DOHH2 (cell line): ENCODE results near the gene MMP14.

ENCODE experiments used
- H3F3A ChIP-seq: fragments of 200-600 bp; sonication (generic), shearing (Covaris generic); 2 replicates; pipeline ENCODE4 v1.6.0; 2016; ENCODE audit warnings: antibody characterized with exemption, mild to moderate bottlenecking; ENCODE audit not compliant: control insufficient read depth, insufficient read depth
- H3K27ac ChIP-seq: fragments of 200-600 bp; sonication (generic); 2 replicates; pipeline ENCODE4 v1.5.1; 2014; ENCODE audit warnings: low read depth, mild to moderate bottlenecking, low read length, moderate library complexity
- H3K27me3 ChIP-seq: fragments of 200-600 bp; sonication (generic); 2 replicates; pipeline ENCODE4 v1.6.1; 2014; ENCODE audit warnings: mild to moderate bottlenecking, low read length, mixed read lengths; ENCODE audit not compliant: control insufficient read depth
- H3K36me3 ChIP-seq: fragments of 200-600 bp; sonication (generic); 2 replicates; pipeline ENCODE4 v1.6.1; 2014; ENCODE audit warnings: mild to moderate bottlenecking, low read length, moderate library complexity, mixed read lengths; ENCODE audit not compliant: control insufficient read depth
- H3K4me1 ChIP-seq: fragments of 200-600 bp; sonication (generic); 2 replicates; pipeline ENCODE4 v1.6.1; 2014; ENCODE audit warnings: mild to moderate bottlenecking, low read length, mixed read lengths; ENCODE audit not compliant: control insufficient read depth
- H3K4me2 ChIP-seq: fragments of 200-600 bp; sonication (generic); 2 replicates; pipeline ENCODE4 v1.6.0; 2014; ENCODE audit warnings: mild to moderate bottlenecking, low read length, moderate library complexity
- H3K4me3 ChIP-seq: fragments of 200-600 bp; sonication (generic); 2 replicates; pipeline ENCODE4 v1.5.1; 2014; ENCODE audit warnings: mild to moderate bottlenecking, low read length, mixed read lengths
- H3K79me2 ChIP-seq: fragments of 200-600 bp; sonication (generic); 2 replicates; pipeline ENCODE4 v1.6.1; 2014; ENCODE audit warnings: mild to moderate bottlenecking, low read length, mixed read lengths; ENCODE audit not compliant: control insufficient read depth
- H3K9me2 ChIP-seq: fragments of 200-600 bp; sonication (generic); replicated peaks from 2 replicates; pipeline ENCODE4 v1.6.1; 2014; ENCODE audit warnings: mild to moderate bottlenecking, low read length, mixed read lengths; ENCODE audit not compliant: control insufficient read depth
- H3K9me3 ChIP-seq: fragments of 200-600 bp; sonication (generic); 2 replicates; pipeline ENCODE4 v1.6.1; 2014; ENCODE audit warnings: antibody characterized with exemption, low read length, mixed read lengths; ENCODE audit not compliant: control insufficient read depth, insufficient read depth
- H4K20me1 ChIP-seq: fragments of 200-600 bp; sonication (generic); 2 replicates; pipeline ENCODE4 v1.6.0; 2014; ENCODE audit warnings: low read depth, mild to moderate bottlenecking, antibody characterized with exemption, low read length, moderate library complexity; ENCODE audit not compliant: control insufficient read depth, insufficient read depth
- CTCF ChIP-seq: fragments of 200-600 bp; sonication (generic); IDR thresholded peaks from one replicate; pipeline ENCODE4 v1.5.1; 2014; ENCODE audit warnings: antibody characterized with exemption, mild to moderate bottlenecking, low read depth, low read length; ENCODE audit not compliant: poor library complexity, severe bottlenecking
- EZH2phosphoT487 ChIP-seq: fragments of 200-600 bp; sonication (generic); IDR thresholded peaks from 2 replicates; pipeline ENCODE4 v1.6.1; 2017; ENCODE audit warnings: borderline replicate concordance, mild to moderate bottlenecking, antibody characterized with exemption, low read length, moderate library complexity, mixed read lengths

MMP14 gene

DNA sequence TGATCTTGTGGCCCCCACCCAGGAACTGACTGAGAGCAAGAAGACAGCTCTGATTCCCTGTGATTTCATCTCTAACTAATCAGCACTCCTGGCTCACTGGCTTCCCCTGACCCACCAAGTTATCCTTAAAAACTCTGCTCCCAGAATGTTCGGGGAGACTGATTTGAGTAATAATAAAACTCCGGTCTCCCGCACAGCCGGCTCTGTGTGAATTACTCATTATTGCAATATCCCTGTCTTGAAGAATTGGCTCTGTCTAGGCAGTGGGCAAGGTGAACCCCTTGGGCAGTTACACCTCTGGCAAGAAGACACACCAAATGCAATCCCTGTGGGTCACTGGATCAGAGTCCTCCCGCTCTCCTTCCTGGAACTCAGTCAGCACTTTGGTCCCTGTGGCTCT lies 42.4 kb upstream of the MMP14 start:
- Histone ChIP-seq H3F3A (peaks cover 23% of the 10 kb centered on the region), H4K20me1 (no peaks in the 10 kb centered on the region), H3K4me2 (peak overlapping the region; percentile 64), H3K4me3 (peak overlapping the region; percentile 48), H3K27ac (peak overlapping the region; percentile 100), H3K9me2 (no peaks in the 10 kb centered on the region), H3K79me2 (peaks cover 83% of the 10 kb centered on the region), H3K9me3 (no peaks in the 10 kb centered on the region), H3K4me1 (peaks cover 96% of the 10 kb centered on the region), H3K27me3 (no peaks in the 10 kb centered on the region), H3K36me3 (peaks cover 59% of the 10 kb centered on the region)
- TF ChIP-seq EZH2phosphoT487 (no peak), CTCF (no peak)

GRCh38 chr14:22794551-22794951 lies 41.8 kb upstream of the MMP14 start:
- Histone ChIP-seq H3K27ac (peak overlapping the region; percentile 100), H3F3A (peaks cover 23% of the 10 kb centered on the region), H4K20me1 (no peaks in the 10 kb centered on the region), H3K9me3 (no peaks in the 10 kb centered on the region), H3K4me1 (peaks cover 95% of the 10 kb centered on the region), H3K79me2 (peaks cover 83% of the 10 kb centered on the region), H3K4me3 (peak overlapping the region; percentile 48), H3K9me2 (no peaks in the 10 kb centered on the region), H3K36me3 (peaks cover 57% of the 10 kb centered on the region), H3K27me3 (no peaks in the 10 kb centered on the region), H3K4me2 (peak overlapping the region; percentile 64)
- TF ChIP-seq EZH2phosphoT487 (no peak), CTCF (no peak)

- Histone ChIP-seq H3F3A (peaks cover 23% of the 10 kb centered on the region), H3K9me2 (no peaks in the 10 kb centered on the region), H3K9me3 (no peaks in the 10 kb centered on the region), H3K27ac (peak overlapping the region; percentile 100), H3K4me2 (peak overlapping the region; percentile 64), H4K20me1 (no peaks in the 10 kb centered on the region), H3K27me3 (no peaks in the 10 kb centered on the region), H3K79me2 (peaks cover 91% of the 10 kb centered on the region), H3K4me1 (peaks cover 96% of the 10 kb centered on the region), H3K36me3 (peaks cover 62% of the 10 kb centered on the region), H3K4me3 (peak overlapping the region; percentile 60)
- no peak for TF ChIP-seq CTCF
Observed at GRCh38 chr14:22796087-22796707, 40.2 kb upstream of the MMP14 start.
